Right atrium auricular region (tissue), 2 donors: ENCODE results near the gene SYK. TPM values are rescaled to one million over a fixed set of nuclear protein-coding genes. Genes with fewer than 3 reads are reported as not detected.

Experiments used
- DNase-seq: peaks from one replicate; pipeline ENCODE4 v3.0.0-alpha.2; 2019; ENCODE audit warnings: low spot score
- H3K27ac ChIP-seq, 2 donors: fragments of 200-600 bp; sonication (generic); 1 replicate in 1 of 2; 2 replicates in 1 of 2; pipeline ENCODE4 v1.5.1; 2016 to 2019
- H3K27me3 ChIP-seq, 2 donors: fragments of 200-600 bp; sonication (generic); one replicate each; pipeline versions ENCODE4 v1.5.1 to v1.6.0; 2017 to 2019
- H3K36me3 ChIP-seq: fragments of 200-600 bp; sonication (generic); one replicate; pipeline ENCODE4 v1.5.1; 2016
- H3K4me1 ChIP-seq, 2 donors: fragments of 200-600 bp; sonication (generic); one replicate each; pipeline versions ENCODE4 v1.5.1 to v1.6.0; 2017 to 2019
- H3K4me3 ChIP-seq, 2 donors: fragments of 200-600 bp; sonication (generic); 1 replicate in 1 of 2; 2 replicates in 1 of 2; pipeline ENCODE4 v1.5.1; 2017 to 2019; ENCODE audit warnings: mild to moderate bottlenecking in 1 of 2, moderate library complexity in 1 of 2
- H3K9me3 ChIP-seq, 2 donors: fragments of 200-600 bp; sonication (generic); one replicate each; pipeline ENCODE4 v1.5.1; 2019
- total RNA-seq, 2 donors: library from RNA; depleted of rRNA; stranded (reverse); fragments of >200 nt; gene quantifications; one replicate each; pipeline ENCODE4 v1.1.0, GENCODE V29; 2016
- TF ChIP-seq, protein P1 (sequence below), 2 donors: fragments of 200-600 bp; sonication (generic); IDR thresholded peaks; one replicate each; pipeline ENCODE4 v1.5.1; 2019; ENCODE audit warnings: antibody characterized with exemption in 2 of 2

SYK gene
- total RNA-seq, 2 donors from 2014 or later: 3.4 to 6.3 TPM

DNA sequence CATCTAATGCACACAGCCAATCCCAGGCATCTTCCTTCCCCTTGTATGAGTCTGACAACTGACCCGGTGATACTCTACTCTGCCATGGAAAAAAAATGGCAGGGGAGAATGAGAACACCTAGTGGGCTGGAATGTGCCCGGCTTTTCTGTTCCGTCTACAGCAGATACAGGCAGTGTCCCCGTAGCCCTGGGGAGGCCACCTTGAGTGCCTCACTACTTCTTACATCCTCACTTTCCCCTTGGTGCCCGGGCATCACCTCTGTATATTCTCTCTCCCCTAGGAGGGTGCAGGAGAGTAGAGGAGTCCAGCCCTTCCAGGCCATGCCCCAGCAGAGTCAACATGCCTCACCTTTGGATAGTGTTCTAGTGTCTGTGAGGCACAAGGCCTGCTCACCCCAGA, 56.2 kb downstream of the SYK start:
- Histone ChIP-seq H3K27me3 (no peaks in the 10 kb centered on the region), H3K36me3 (no peaks in the 10 kb centered on the region), H3K9me3 (no peaks in the 10 kb centered on the region), H3K27ac (no peak overlapping the region), H3K4me1 (no peaks in the 10 kb centered on the region), H3K4me3 (no peak overlapping the region)
- TF ChIP-seq, protein P1, sequence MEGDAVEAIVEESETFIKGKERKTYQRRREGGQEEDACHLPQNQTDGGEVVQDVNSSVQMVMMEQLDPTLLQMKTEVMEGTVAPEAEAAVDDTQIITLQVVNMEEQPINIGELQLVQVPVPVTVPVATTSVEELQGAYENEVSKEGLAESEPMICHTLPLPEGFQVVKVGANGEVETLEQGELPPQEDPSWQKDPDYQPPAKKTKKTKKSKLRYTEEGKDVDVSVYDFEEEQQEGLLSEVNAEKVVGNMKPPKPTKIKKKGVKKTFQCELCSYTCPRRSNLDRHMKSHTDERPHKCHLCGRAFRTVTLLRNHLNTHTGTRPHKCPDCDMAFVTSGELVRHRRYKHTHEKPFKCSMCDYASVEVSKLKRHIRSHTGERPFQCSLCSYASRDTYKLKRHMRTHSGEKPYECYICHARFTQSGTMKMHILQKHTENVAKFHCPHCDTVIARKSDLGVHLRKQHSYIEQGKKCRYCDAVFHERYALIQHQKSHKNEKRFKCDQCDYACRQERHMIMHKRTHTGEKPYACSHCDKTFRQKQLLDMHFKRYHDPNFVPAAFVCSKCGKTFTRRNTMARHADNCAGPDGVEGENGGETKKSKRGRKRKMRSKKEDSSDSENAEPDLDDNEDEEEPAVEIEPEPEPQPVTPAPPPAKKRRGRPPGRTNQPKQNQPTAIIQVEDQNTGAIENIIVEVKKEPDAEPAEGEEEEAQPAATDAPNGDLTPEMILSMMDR (IDR thresholded peaks at IDR 0.05): no peak
- DNase-seq: no peak

DNA sequence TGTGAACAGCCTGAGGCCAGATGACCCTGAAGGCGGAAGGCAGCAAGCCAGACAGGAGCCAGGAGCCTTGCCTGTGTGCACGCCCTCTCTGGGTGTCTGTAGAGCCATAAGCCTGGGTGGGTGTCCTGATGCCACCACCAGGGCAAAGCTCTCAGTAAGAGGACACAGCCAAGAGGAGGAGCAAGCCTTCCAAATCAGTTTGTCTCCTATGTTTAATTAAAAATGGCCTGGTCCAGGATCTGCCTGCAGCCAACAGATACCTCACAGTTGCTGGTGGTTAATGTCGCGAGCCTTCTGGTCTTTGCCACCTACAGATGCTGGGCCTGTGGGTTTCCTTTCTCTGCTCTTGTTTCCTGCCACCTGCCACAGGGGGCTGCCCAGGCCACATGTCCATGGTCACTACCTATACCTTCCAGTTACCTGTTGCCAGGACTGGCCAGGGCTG, 56.9 kb downstream of the SYK start:
- Histone ChIP-seq H3K27ac (no peak overlapping the region), H3K36me3 (no peaks in the 10 kb centered on the region), H3K4me1 (no peaks in the 10 kb centered on the region), H3K4me3 (no peak overlapping the region), H3K27me3 (no peaks in the 10 kb centered on the region), H3K9me3 (no peaks in the 10 kb centered on the region)
- TF ChIP-seq, protein P1 (IDR thresholded peaks at IDR 0.05): no peak
- no peak for DNase-seq

DNA sequence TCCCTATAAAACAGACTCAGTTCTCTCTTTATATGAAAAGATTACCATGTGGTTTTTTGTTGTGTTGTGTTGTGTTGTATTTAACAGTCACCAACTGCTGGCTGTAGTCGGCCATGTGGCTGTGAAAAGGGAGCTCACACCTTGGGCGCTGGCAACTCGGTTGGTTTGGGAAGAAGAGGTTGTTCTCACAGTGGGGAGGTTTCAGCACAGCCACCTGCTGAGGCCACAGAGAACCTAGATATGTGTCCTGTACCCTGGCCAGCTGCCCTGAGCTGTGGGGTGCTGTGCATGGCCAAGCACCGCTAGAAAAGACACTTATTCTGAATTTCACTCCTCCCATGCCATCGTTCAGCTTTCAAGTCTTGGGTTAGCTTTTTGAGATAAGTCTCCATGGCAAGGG, 58.8 kb downstream of the SYK start:
- H3K4me3 ChIP-seq: no peak overlapping the region
- H3K27ac ChIP-seq: no peak overlapping the region
- TF ChIP-seq, protein P1 (IDR thresholded peaks at IDR 0.05): no peak
- DNase-seq: no peak
- no peaks in the 10 kb centered on the region for H3K9me3 ChIP-seq
- H3K27me3 ChIP-seq: no peaks in the 10 kb centered on the region
- H3K4me1 ChIP-seq: no peaks in the 10 kb centered on the region
- H3K36me3 ChIP-seq: no peaks in the 10 kb centered on the region

DNA sequence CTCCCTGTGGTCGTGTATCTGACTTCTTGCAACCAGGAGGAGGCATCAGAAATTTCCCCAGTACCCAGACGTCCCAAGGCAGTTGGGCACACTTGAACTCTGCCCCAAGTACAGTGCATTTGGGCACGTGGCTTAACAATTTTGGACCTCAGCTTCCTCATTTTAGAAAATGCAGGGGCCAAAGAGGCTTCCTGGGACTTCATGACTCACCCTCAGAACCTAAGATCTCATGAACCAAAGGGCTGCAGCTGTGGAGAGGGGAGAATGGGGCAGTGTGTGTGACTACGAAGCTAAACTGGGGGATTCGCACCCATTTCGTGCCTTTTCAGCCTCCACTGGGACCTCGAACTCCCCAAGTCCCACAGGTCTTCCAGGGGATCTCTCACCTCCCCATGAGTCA, 59.2 kb downstream of the SYK start:
- no peaks in the 10 kb centered on the region for H3K27me3 ChIP-seq
- H3K4me3 ChIP-seq: no peak overlapping the region
- no peaks in the 10 kb centered on the region for H3K36me3 ChIP-seq
- TF ChIP-seq, protein P1 (IDR thresholded peaks at IDR 0.05): no peak
- no peaks in the 10 kb centered on the region for H3K9me3 ChIP-seq
- H3K4me1 ChIP-seq: no peaks in the 10 kb centered on the region
- DNase-seq: no peak
- no peak overlapping the region for H3K27ac ChIP-seq

DNA sequence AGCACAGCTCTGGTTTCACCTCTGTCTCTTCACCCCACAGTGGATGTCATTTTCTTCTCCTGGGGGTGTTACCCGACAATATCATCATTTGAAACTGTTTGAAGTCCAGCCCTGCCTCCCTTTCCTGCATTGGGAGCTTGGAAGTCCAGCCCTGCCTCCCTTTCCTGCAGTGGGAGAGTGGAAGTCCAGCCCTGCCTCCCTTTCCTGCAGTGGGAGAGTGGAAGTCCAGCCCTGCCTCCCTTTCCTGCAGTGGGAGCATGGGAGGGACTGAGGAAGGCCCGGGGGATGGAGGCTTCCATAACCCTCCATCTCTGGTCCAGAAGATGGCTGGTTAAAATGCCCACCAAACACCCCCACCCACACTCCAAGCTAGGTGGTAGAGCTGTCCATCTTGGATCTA, 59.8 kb downstream of the SYK start:
- DNase-seq: no peak
- Histone ChIP-seq H3K4me3 (no peak overlapping the region), H3K27ac (no peak overlapping the region), H3K9me3 (no peaks in the 10 kb centered on the region), H3K36me3 (no peaks in the 10 kb centered on the region), H3K27me3 (no peaks in the 10 kb centered on the region), H3K4me1 (no peaks in the 10 kb centered on the region)
- TF ChIP-seq, protein P1 (IDR thresholded peaks at IDR 0.05): no peak
